Tibial nerve (tissue), 4 donors: ENCODE results near the gene HOXD10. TPM values are rescaled to one million over a fixed set of nuclear protein-coding genes. Genes with fewer than 3 reads are reported as not detected.

ENCODE experiments used
- DNase-seq, 2 donors: peaks; one replicate each; pipeline ENCODE4 v3.0.0-alpha.2; 2019; ENCODE audit warnings: low spot score in 2 of 2
- H3K27ac ChIP-seq, 4 donors: fragments of 200-600 bp; sonication (generic) in 3 of 4; one replicate each; pipeline ENCODE4 v1.5.1; 2017 to 2019; ENCODE audit warnings: mild to moderate bottlenecking in 1 of 4
- H3K27me3 ChIP-seq, 2 donors: fragments of 200-600 bp; sonication (generic) in 1 of 2; one replicate each; pipeline versions ENCODE4 v1.5.1 to v1.6.0; 2017 to 2019
- H3K36me3 ChIP-seq, 3 donors: fragments of 200-600 bp; sonication (generic); one replicate each; pipeline ENCODE4 v1.5.1; 2018 to 2019
- H3K4me1 ChIP-seq, 4 donors: fragments of 200-600 bp; sonication (generic) in 3 of 4; one replicate each; pipeline ENCODE4 v1.5.1; 2017 to 2019
- H3K4me3 ChIP-seq, 4 donors: fragments of 200-600 bp; sonication (generic) in 3 of 4; one replicate each; pipeline ENCODE4 v1.5.1; 2017 to 2019; ENCODE audit warnings: mild to moderate bottlenecking in 1 of 4, moderate library complexity in 1 of 4
- H3K9me3 ChIP-seq, 4 donors: fragments of 200-600 bp; sonication (generic) in 3 of 4; one replicate each; pipeline ENCODE4 v1.5.1; 2017 to 2019
- CTCF ChIP-seq, 5 experiments: fragments of 200-600 bp in 3 of 5; fragments of 450-650 bp in 2 of 5; sonication (generic) in 3 of 5; IDR thresholded peaks; one replicate each; pipeline ENCODE4 v1.5.1; 2016 to 2019; ENCODE audit warnings: antibody characterized with exemption in 5 of 5, mild to moderate bottlenecking in 3 of 5, moderate library complexity in 2 of 5
- EP300 ChIP-seq, 2 donors: sonication (generic); formaldehyde crosslinking; IDR thresholded peaks; one replicate each; pipeline ENCODE4 v1.6.1; 2017; ENCODE audit warnings: antibody characterized with exemption in 2 of 2, mild to moderate bottlenecking in 1 of 2
- POLR2A ChIP-seq, 2 donors: fragments of 450-650 bp; IDR thresholded peaks; one replicate each; pipeline ENCODE4 v1.6.1; 2017; ENCODE audit warnings: antibody characterized with exemption in 2 of 2, mild to moderate bottlenecking in 2 of 2, moderate library complexity in 2 of 2
- WGBS, 2 donors: methylation state at CpG; one replicate each; pipeline ENCODE4 v1.1.5; 2018; 5-methylcytosine and 5-hydroxymethylcytosine counted together
- total RNA-seq, 4 donors: library from RNA; depleted of rRNA; stranded (reverse); fragments of >200 nt; gene quantifications; one replicate each; pipeline ENCODE4 v1.1.0, GENCODE V29; 2016

The HOXD10 gene
- total RNA-seq, 4 donors from 2014 or later, result 0.39 to 2.1 (median 1.1) TPM

GRCh38 chr2:176122683-176123410 is 6.3 kb downstream of the HOXD10 start, which contains the start of gene HOXD9:
HOXD9 (plus strand) TSS chr2:176122719; CDS start chr2:176122769, 50 bp downstream.
- Histone ChIP-seq H3K27ac (peak within 1 kb of the TSS; percentile 16 to 81 (median 20)), H3K36me3 (no peaks in the 10 kb centered on the region), H3K4me1 (peaks cover 0 to 31% (median 8%) of the 10 kb centered on the region in 4 donors), H3K27me3 (peaks cover 10 to 98% of the 10 kb centered on the region in 2 donors), H3K9me3 (no peaks in the 10 kb centered on the region), H3K4me3 (peak within 1 kb of the TSS; percentile 35 to 60 (median 42))
- peak; percentile 51 to 65 for DNase-seq
- 0 to 3% methylated on average over 18 to 52 of the region's 84 CpGs for WGBS, 2 donors
- TF ChIP-seq EP300 (IDR thresholded peaks at IDR 0.05) (peak in 1 of 2 donors; percentile 37), CTCF (IDR thresholded peaks at IDR 0.05) (no peak)

- Histone ChIP-seq H3K9me3 (no peaks in the 10 kb centered on the region), H3K4me3 (peak overlapping the region; percentile 35 to 60 (median 42)), H3K27me3 (peaks cover 10 to 98% of the 10 kb centered on the region in 2 donors), H3K36me3 (no peaks in the 10 kb centered on the region), H3K4me1 (peaks cover 0 to 34% (median 9%) of the 10 kb centered on the region in 4 donors), H3K27ac (peak overlapping the region in 2 of 4 donors; percentile 21 to 81)
- TF ChIP-seq POLR2A (IDR thresholded peaks at IDR 0.05) (no peak), CTCF (IDR thresholded peaks at IDR 0.05) (no peak), EP300 (IDR thresholded peaks at IDR 0.05) (no peak)
- WGBS, 2 donors, result 18% methylated on average over 35 to 40 of the region's 40 CpGs
- DNase-seq, result no peak
These were observed 7.0 kb downstream of the HOXD10 start for GRCh38 chr2:176123411-176124109.

- no peak for DNase-seq
- WGBS, 2 donors, result 62 to 65% methylated on average over 21 to 34 of the region's 34 CpGs
- H3K9me3 ChIP-seq, result no peaks in the 10 kb centered on the region
- peak overlapping the region in 1 of 4 donors; percentile 60 for H3K4me3 ChIP-seq
- H3K27ac ChIP-seq, result peak overlapping the region in 1 of 4 donors; percentile 81
- H3K36me3 ChIP-seq, result no peaks in the 10 kb centered on the region
- H3K4me1 ChIP-seq, result peaks cover 0 to 42% (median 9%) of the 10 kb centered on the region in 4 donors
- TF ChIP-seq POLR2A (IDR thresholded peaks at IDR 0.05) (no peak), CTCF (IDR thresholded peaks at IDR 0.05) (no peak), EP300 (IDR thresholded peaks at IDR 0.05) (no peak)
- H3K27me3 ChIP-seq, result peaks cover 10 to 98% of the 10 kb centered on the region in 2 donors
These were observed 7.8 kb downstream of the HOXD10 start for GRCh38 chr2:176124110-176124946.

- no peak for TF ChIP-seq POLR2A (IDR thresholded peaks at IDR 0.05)
- no peak for TF ChIP-seq EP300 (IDR thresholded peaks at IDR 0.05)
- TF ChIP-seq CTCF (IDR thresholded peaks at IDR 0.05), result no peak
- no peaks in the 10 kb centered on the region for H3K36me3 ChIP-seq
- H3K4me1 ChIP-seq, result peaks cover 0 to 47% (median 9%) of the 10 kb centered on the region in 4 donors
- DNase-seq, result no peak
- 85 to 87% methylated on average over 8 to 9 of the region's 9 CpGs for WGBS, 2 donors
- no peak overlapping the region for H3K4me3 ChIP-seq
- no peak overlapping the region for H3K27ac ChIP-seq
- H3K9me3 ChIP-seq, result no peaks in the 10 kb centered on the region
- peaks cover 10 to 94% of the 10 kb centered on the region in 2 donors for H3K27me3 ChIP-seq
These were observed 8.6 kb downstream of the HOXD10 start for GRCh38 chr2:176124947-176125771.
